ENCODE results near the gene RNF130.

- TF ChIP-seq YY1 (IDR thresholded peaks at IDR 0.05; ENCODE audit: low read depth) (no peak), ZBTB7A (IDR thresholded peaks at IDR 0.05; ENCODE audit: low read depth) (no peak), TEAD4 (IDR thresholded peaks at IDR 0.05) (no peak), EGR1 (IDR thresholded peaks at IDR 0.05) (no peak), CEBPB (IDR thresholded peaks at IDR 0.05) (no peak), EP300 (IDR thresholded peaks at IDR 0.05; ENCODE audit: borderline replicate concordance) (no peak), CREB1 (IDR thresholded peaks at IDR 0.05; ENCODE audit: low read depth) (no peak)
Observed at GRCh38 chr5:180100621-180101450, 29.3 kb upstream of the RNF130 start.
